WTC11 (cell line): ENCODE measurements around the gene RDH12.

Source experiments
- CBFB ChIP-seq: sonication (generic); formaldehyde crosslinking; IDR thresholded peaks from 2 replicates; pipeline ENCODE4 v1.8.1; 2022; ENCODE audit warnings: mild to moderate bottlenecking, low read depth, missing genetic modification reagents
- CREM ChIP-seq: sonication (generic); formaldehyde crosslinking; IDR thresholded peaks from 2 replicates; pipeline ENCODE4 v1.8.1; 2022; ENCODE audit warnings: mild to moderate bottlenecking, missing genetic modification reagents, moderate library complexity
- CTCF ChIP-seq: fragments of 200-600 bp; IDR thresholded peaks from 2 replicates; pipeline ENCODE4 v1.8.0; 2022; ENCODE audit warnings: antibody characterized with exemption
- GTF2I ChIP-seq: fragments of 250-450 bp; sonication (Bioruptor Pico); conservative IDR thresholded peaks from 2 replicates; pipeline ENCODE4 v1.4.0; 2021; ENCODE audit warnings: mild to moderate bottlenecking
- USF2 ChIP-seq: sonication (generic); formaldehyde crosslinking; IDR thresholded peaks from 2 replicates; pipeline ENCODE4 v1.8.1; 2023; ENCODE audit warnings: mild to moderate bottlenecking, missing genetic modification reagents, moderate library complexity

GRCh38 chr14:67680941-67681340 is 20.7 kb upstream of the RDH12 start:
- TF ChIP-seq CTCF (no peak), CREM (CRISPR knock-in tag) (no peak), GTF2I (no peak), USF2 (CRISPR knock-in tag) (no peak), CBFB (CRISPR knock-in tag) (no peak)
